ENCODE measurements around the gene CYFIP1.

The CYFIP1 gene

GRCh38 chr15:22968366-22968765, 11.8 kb downstream of the CYFIP1 start:
- DNase-seq (ENCODE audit: low spot score): no peak

GRCh38 chr15:22967084-22967770, 12.9 kb downstream of the CYFIP1 start:
- no peak for DNase-seq (ENCODE audit: low spot score)

DNA sequence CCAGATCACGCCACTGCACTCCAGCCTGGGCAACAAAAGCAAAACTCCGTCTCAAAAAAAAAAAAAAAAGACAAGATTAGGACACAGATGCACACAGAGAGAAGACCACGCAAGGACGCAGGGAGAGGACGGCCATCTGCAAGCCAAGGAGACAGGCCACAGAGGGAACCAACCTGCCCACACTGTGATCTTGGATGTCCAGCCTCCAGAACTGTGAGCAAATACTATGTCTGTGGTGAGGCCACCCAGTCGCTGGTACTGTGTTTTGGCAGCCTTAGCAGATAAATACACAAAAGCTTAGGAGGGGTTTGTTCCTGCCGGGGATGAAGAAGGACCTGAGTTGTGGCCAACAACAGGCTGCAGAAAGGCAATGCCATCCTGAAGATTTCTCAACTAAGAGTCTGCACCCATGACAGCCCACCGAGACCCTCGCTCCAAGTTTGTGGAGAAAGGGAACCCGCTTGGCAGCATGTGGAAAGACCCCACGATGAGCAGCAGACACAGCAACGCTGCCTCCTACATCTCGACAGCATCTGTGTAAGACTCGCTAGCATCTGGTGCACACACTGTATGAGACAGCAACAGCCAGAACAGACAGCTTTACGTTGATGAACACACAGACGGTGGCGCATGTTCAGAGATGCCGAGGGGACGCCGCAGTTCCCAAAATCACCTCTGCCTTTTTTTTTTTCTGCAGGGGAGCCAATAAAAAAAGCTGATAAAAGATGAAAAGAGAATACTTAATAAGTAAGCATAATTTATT, 13.7 kb downstream of the CYFIP1 start:
- DNase-seq (ENCODE audit: low spot score): no peak

DNA sequence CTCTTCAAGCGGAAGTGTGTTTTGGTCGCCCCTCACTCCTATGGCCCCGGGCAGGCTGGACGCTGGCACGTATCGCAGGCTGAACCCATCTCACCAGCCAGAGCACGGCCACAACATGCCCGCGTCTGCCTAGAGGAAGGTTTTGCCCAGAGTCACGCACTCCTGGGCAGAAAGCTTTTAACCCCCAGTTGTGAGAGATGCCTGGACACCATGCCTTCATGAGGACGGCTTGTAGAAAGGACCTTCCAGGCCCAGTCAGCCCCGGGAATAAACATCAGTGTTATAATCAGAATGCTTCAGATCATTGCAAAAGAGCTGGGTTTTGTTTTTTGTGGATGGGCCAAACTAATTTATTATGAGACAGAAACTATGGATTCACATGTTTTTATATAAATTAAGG, 16.5 kb downstream of the CYFIP1 start:
- no peak for DNase-seq (ENCODE audit: low spot score)

DNA sequence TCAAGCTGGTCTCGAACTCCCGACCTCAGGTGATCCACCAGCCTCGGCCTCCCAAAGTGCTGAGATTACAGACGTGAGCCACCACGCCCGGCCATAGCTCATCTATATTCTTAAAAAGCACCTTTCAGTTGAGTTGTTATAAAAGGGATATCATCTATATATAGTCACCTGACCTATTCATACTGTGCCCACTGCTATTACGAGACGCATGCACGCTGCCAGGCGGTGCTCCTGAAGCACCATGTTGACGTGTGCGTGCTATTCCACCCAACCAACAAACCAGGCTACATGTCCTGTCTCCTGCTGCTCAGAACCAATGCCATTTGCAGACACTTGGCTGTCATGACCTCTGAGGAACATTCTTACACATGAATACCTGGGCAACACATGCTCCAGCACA, 17.6 kb downstream of the CYFIP1 start:
- no peak for DNase-seq (ENCODE audit: low spot score)

GRCh38 chr15:22961762-22962161, 18.4 kb downstream of the CYFIP1 start:
- no peak for DNase-seq (ENCODE audit: low spot score)

- DNase-seq (ENCODE audit: low spot score): no peak
These were observed 19.6 kb downstream of the CYFIP1 start for GRCh38 chr15:22960556-22960955.

- no peak for DNase-seq (ENCODE audit: low spot score)
These were observed 20.0 kb downstream of the CYFIP1 start for GRCh38 chr15:22960126-22960525.

DNA sequence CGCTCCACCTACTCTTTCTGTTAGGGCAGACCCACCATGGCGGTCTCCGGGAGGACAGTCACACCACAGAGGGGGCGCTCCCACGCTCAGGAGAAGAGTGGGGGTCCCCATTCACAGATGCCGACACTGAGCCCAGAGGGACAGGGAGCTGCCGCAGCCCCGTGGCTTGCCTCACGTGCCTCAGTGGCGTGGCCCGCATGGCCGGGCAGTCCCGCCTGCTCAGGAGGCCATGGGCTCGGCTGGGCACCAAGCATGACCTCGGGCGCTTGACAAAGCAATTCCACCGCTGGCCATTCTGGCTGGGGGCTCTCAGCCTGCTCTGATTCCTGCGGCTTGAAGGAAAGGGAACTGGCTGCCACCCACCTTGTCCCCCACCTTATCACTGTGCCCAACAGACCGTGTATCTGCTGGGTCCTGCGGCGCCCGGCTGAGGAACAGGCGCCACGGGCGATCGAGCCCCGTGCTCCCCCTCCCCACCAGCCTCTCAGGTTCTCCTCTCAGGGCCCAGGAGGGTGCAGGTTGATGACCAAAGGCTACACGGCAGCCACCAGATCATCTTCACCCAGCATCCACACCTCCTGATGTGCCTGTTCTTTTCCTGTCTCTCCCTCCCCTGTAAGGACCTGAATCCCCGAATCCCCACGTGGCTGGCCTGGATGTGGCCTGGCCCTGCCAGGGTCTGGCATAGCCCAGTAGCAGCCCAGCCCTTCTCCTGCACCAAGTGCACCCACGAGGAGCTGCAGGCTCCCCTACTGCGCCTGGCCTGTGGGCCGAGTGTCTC, 20.7 kb downstream of the CYFIP1 start:
- no peak for DNase-seq (ENCODE audit: low spot score)

GRCh38 chr15:22958487-22959280, 21.5 kb downstream of the CYFIP1 start:
- DNase-seq (ENCODE audit: low spot score): no peak

DNA sequence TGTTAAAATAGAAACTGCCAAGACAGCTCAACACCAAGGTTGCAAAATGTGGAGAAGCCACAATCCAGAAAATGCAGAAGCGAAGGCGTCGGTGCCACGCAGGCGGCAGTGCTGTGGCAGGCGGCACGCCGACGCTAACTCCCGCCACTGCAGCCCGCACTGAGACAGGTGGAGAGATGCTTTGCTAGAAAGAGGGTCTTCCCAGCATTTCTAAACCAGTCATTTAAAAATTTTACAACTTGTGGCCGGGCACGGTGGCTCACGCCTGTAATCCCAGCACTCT, 23.2 kb downstream of the CYFIP1 start:
- no peak for DNase-seq (ENCODE audit: low spot score)

DNA sequence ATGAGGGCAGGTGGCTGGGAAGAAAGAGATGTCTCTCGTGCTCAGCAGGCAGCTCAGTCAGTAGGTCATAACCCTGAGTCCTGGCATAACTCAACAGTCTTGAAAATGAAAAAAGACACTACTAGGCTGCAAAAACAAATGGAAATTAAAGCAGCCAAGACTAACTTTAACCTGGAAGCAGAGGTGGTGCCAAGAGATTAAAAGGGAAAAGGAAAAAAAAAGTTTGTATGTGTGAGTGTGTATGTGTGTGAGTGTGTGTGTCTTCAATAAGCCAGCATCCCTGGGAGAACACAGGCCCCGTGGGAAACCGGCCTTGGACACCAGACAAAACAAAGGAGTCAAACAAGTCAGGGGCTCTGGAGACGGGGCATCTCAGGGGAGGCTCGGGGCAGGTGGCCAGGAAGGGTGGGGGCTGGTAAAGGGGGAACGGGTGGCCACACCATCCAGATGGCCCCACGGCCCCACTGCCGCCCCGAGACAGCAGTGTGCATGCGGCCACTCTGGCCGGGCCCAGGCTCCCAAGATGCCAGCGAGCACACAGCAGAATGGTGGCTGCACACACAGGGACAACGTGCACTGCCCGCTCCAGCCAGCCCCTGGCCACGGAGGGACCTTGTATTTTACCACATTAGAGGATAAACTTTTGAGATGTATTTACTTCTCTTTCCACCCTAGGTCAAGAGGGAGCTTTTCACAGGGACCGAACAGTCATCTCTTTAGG, 23.8 kb downstream of the CYFIP1 start:
- DNase-seq (ENCODE audit: low spot score): no peak

DNA sequence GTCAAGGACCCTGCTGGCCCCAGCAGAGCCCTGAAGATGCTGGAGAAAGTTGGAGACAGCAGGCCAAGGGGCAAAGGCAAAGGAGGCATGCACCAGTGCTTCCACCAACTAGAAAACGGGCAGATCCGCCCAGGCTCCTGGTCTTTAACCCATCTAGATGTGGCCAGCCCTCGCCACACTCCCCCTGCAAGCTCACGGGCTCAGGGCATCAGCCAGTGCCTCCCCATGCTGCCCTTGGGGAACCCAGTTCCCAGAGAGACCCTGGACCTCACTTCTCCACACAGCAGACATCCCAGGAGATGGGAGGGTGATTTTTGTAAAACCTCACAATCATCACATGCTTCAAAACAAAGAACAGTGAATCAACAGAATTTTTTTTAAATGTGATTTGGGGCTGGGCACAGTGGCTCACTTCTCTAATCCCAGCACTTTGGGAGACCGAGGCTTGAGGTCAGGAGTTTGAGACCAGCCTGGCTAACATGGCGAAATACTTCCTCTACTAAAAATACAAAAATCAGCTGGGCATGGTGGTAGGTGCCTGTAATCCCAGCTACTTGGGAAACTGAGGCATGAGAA, 24.5 kb downstream of the CYFIP1 start:
- no peak for DNase-seq (ENCODE audit: low spot score)

DNA sequence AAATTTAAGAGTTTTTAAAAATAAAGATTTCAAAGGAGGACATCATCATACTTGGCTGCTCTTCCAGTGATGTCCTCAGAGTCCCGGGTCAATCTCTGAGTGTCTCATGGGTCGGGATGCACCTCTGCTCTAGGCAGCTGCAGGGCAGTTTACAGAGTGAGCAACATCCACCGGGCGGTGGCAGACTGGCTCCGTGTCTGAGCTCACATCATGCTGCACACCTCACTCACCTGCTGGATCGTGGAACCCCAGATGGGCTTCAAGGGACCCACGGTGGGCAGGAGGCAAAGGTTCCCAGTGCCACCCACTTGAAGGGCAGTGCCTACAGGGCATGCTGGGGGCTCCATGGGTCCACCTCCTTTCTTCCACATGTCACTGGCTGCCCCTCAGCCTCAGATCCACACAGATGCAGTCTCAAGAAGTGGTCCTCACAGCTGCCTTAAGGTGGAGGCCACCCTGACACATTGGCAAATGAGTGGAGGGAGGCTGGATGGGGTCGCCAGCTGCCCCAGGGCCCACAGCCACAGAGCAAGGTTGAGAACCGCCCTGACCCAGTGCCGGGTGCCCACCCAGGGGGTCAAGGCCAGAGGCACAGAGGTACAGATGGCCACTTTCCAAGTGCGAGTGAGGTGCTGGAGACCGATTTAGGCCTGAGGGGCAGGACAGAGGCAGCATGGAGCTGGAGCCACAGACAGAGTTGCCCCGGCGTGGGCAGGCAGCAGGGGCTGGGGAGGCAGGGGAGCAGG, 25.2 kb downstream of the CYFIP1 start:
- DNase-seq (ENCODE audit: low spot score): no peak

DNA sequence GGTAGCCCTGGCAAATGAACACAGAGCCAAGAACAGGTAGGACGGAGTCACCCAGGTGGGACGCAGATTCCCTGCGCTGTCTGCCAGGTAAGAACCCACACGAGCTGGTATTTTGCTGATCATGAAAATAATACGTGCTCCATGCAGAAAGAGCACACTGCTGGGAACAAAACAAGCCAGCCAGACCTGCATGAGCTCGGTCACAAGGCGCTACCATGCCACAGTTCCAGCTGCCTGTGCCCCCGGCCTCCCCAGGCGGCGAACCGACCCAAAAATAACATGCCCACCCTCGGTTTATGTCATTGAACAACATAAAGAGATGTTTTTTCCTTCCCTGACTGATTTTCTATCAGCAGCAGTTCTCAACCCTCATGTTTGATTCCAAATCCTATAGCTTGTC, 25.8 kb downstream of the CYFIP1 start:
- DNase-seq (ENCODE audit: low spot score): no peak

GRCh38 chr15:22952796-22953579, 27.2 kb downstream of the CYFIP1 start:
- no peak for DNase-seq (ENCODE audit: low spot score)

DNA sequence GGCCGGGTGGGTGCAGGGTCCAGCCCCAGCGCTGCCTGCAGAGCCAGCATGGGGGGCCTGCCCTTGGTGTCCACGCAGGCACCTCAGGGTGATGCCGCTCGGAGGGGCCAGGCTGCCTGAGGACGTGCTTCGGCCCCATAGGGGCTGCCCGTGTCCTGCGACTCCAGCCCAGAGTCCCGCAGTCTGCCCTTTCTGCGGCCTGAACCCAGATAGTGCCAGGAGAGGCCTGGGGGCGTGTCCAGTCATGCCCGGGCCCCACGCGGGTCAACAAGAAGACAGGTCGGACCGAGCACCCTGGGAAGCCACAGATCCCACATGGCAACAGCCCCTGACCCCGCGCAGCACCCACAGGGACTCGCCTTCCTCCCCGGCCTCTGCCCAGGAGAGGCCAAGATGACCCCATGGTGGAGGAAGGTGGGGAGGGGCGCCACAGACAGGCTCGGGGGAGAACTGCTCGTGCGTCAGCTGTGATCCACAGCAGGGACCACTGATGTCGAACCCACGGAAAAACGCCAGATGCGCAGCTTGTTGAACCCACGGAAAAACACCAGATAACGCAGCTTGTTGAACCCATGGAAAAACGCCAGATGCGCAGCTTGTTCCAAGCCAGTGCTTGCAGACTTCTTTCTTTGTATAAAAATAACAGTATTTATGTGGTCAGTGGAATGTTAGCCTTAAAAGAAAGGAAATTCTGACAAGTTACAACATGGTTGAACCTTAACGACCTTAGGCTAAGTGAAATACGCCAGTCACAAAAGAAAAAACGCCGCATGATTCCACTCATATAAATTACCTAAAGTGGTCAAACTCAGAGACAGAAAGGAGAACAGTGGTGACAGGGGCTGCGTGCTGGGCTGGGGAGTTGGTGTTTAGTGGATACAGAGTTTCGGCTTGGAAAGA, 28.5 kb downstream of the CYFIP1 start:
- no peak for DNase-seq (ENCODE audit: low spot score)

DNA sequence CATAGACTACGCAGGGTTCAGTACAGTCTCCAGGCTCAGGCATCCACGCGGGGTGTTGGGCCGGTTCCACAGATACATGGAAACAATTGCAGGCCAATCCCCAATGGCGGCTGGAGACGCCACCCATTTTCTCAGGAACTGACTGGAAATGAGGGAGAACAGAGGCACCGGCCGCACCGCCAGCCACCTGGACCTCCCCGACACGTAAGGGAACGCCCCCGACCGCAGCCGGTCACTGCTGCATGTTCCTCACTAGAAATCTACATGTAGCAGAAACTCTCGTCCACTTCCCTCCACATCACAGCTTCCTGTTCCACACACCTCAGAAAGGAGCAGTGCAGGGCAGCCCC, 29.2 kb downstream of the CYFIP1 start:
- no peak for DNase-seq (ENCODE audit: low spot score)
